GM19240 (cell line): ENCODE results near the gene SLC22A23.

Experiments used
- DNase-seq: peaks from one replicate; pipeline ENCODE4 v3.0.0; 2011; ENCODE audit warnings: low spot score; ENCODE audit not compliant: insufficient read length

The SLC22A23 gene

GRCh38 chr6:3422435-3423070 lies 34.3 kb downstream of the SLC22A23 start:
- DNase-seq: no peak

DNA sequence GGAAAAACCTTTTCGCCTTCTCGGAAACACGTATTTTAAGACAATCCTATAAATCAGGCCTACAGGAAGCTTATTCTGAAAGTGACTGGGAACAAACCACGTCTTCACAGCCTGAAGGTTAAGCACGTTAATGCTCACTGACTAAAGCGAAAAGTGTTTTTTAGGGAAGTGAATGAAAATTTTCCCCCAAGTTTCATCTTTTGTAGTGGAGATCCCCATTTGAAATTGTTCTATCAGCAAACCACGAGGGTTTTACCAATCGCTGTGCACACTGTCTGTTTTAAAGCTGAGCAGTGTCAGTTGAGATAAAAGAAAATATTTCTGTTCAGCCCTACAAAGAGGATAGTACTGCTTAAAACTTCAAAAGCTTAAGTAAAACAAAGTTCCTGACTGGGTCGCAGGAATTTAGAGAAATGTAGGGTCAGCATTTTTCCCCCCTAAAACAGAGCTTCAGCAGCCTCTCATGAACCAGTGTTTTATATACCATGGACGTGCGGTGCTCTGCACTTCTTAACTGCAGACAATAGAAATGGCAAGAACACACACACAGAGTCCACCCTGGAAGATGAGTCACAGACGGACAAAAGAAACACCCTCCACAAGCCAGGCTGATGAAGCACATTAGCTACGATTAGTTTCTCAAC lies 34.9 kb downstream of the SLC22A23 start:
- no peak for DNase-seq

DNA sequence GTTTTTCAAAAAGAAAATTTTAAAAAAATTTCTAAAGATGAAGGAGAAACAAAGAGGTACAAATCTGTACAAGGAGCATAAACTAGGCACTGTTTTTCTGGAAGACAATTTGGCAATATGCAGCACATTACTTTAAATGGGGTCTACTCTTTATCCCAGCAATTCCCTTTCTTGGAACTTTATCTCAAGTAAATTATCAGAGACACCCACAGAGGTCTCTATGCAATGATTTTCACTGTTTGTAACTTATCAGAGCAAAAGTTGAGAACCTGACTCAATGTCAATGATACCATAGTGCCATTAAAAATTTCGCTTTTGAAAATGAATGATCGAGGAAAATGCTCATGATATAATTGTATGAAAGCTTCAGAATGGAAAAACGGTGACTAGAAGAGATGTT lies 35.7 kb downstream of the SLC22A23 start:
- DNase-seq: no peak

DNA sequence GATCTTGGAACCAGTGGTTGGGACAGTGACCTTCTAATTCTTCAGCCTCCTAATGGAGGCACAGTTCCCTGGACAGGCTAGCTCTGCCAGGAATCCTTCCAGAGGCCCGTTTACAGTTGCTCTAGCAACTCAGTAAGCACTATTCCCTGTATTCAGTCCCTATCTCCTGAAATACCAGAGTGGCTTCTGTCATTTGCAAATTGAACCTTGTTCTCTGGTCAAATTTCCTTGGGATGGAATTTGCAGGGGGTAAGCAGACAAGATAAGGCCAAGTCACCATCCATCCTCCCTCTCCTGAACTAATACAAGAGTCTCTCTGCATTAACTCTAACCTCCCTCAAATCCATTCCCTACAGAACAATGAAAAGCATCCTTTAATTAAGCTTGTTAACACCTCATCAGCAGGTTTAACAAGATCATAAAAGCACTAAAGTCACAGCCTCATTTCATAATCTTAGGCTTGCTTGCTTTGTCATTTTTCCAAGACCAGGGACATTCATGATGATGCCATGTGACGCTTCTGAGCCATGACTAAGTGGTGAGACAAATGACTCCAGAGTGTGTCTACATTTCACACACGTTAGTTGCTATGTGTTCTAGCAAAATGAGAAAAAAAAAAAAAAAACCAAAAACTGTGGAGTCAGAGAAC lies 37.1 kb downstream of the SLC22A23 start:
- DNase-seq: no peak

DNA sequence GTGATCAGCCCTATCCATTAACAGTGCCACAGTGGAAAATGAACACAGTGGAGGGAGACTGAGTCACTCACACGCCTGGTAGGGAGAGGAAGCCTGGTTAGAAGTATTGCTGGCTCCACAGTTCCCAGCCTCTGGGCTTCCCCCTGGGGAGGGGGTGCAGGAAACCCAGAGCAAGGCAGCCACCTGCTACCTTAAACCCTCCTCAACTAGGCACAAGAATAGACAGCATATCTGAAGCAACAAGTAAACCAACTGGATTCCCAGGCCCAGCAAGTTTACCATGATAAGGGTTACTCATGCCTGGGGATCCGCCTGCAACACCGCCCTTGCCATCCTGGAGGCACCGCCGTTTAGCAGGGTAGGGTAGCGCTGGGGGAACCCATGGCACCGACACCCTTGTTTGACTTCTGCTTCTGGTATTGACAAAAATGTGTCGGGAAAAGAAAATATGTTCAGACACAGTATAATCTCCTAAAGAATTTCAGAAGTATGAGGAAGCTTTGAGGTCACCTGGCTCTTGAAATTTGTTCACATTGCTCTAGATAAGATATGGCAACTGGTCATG lies 38.3 kb downstream of the SLC22A23 start:
- DNase-seq: no peak

- no peak for DNase-seq
Measured at GRCh38 chr6:3417473-3417872, 39.4 kb downstream of the SLC22A23 start.

DNA sequence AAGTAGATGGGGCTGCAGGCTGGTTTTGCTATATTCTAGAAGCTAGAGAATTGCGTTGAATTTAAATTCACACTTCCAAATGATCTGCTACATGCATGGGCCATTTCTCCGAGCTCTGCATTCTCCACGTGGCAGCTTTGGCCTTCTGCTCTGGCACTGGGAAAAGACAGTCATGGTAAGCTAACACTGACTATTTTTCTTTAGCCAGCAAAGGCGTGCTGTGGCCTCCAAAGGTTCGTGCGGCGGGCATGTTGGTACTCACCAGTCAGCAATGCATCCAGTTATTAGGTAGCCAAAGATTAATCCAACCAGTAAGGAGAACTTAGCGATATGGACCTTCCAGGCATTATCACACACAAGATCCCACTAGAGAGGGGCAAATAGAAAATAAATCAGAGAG lies 41.4 kb downstream of the SLC22A23 start:
- DNase-seq: no peak

- no peak for DNase-seq
Measured at GRCh38 chr6:3415082-3415453, 41.8 kb downstream of the SLC22A23 start.

GRCh38 chr6:3414327-3415081 lies 42.3 kb downstream of the SLC22A23 start:
- DNase-seq: no peak

- DNase-seq: no peak
Measured at GRCh38 chr6:3413592-3413991, 43.3 kb downstream of the SLC22A23 start.

DNA sequence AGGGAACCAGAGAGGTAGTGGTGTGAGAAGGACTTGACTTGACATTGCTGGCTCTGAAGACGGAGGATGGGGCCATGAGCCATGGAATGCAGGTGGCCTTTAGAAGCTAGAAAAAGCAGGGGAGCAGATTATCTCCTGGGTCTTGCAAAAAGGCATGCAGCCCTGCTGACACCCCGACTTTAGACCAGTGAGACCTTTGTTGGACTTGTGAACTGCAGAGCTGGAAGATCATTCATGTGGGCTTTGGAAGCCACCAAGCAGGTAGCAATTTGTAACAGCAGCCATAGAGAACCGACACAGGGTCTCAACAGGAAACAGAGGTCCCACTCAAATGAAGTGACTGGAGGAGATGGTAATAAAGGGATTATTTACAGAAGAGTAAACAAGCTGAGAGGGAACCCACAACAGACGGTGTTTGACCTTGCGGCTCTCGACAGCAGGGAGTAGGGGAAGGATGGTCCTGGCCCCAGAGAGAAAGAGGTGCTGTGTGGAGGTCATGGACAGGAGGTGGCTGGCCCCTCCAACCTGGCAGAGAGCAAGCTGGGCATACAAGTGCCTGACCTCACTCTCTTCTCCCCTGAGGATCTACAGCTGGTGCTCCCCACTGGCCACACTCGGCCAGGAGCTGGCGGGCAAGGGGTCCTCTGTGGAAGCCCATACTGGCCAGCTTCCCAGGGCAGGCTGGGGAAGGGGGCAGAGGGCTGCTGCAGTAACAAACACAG lies 43.9 kb downstream of the SLC22A23 start:
- DNase-seq: no peak

DNA sequence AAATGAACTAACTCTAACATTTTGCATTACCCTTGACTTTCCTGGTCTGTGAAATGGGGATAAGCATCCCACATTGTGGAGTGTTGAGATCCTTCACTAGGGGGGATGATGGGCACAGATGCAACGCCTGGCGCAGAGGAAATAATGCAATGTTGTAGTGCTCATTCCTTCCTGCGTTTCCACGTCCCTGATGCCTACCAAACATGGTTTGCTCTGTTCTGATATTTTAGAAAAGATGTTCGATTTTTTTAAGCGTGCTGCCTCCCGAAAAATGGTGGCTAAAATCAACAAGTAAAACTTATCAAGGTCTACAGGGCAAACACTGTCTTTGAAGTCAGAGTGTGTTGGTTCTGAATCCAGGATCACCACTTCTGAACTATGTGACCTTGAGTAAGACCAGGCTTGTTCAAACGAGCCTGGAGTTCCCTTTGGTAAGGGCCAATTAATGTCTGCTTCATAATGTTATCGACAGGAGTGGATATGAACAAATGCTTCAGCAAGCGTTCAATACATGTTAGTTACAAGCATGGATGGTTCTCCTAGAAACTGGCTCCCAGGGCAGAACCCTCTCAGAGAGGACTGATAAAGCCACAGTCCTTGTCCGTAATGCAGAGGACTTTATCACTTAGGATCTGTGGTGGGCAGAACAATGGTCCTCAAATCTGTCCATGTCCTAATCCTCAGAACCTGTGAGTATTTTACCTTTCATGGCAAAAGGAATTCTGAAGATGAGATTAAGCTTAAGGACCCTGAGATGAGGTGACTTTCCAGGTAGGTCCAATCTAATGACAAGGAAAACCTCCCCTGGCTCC lies 44.7 kb downstream of the SLC22A23 start:
- DNase-seq: no peak

- DNase-seq: peak; percentile 13
Measured at GRCh38 chr6:3410385-3411360, 46.2 kb downstream of the SLC22A23 start.

DNA sequence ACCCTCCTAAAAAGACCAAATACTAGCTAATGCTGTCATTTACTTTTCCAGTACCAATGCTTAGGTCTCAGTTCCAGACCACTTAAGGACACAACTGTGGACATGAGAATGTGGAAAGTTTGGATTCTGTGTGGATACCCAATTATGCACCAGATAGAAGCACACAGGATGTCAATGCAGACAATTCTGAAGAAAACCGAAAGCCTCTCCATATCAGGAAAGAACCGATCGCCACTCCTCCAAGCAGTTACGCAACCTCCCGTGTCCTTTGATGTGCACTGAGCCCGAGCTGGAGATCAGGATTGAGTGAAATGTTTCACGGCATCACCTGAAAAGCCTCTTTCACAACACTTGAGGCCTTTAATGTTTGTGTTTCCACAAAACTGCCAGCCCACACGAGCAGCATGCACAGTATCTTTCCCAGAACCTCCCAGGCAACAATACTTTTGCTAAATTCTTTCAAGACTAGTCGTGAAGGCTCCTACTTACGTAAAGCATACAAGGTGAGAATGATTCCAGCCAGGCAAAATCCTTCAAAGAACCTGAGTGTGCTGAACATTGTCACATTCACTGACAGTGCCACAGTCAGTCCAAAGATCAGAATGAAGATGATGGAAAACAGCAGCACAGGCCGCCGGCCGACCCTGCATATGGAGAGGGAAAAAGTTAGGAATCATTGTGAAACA lies 47.0 kb downstream of the SLC22A23 start:
- no peak for DNase-seq

DNA sequence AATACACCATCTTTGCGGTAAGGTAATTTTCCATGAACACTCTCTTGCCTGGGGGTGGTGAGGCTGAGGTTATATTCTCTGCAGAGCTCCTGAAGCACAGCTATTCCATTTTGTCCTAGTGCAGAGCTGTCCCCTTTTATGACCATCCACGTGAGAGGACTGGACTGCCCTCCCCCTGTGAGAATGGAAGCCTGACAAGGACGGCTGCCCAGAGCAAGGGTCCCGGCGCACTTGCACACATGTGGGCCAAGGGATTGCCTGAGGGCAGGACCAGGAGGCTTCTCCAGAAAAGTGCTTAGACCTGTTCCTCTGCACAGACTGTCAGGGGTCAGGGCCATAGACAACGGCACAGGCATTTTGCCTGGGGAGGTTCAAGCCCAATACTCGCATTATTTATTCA lies 48.2 kb downstream of the SLC22A23 start:
- DNase-seq: no peak

DNA sequence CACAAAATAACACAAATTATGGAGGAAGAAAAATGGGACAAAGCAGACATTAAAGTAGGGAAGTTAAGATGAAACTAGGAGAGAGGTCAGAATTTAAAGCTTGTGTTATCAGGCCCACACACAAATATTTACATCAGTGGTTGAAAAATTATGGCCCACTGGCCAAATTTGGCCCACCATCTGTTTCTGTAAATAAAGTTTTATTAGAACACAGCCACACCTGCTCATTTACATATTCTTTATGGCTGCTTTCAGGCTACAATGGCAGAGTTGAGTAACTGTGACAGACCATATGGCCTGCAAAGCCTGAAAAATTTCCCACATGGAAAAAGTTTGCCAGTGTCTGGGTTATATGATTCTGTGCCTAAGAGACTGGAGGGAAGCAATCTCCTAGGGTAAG lies 49.0 kb downstream of the SLC22A23 start:
- DNase-seq: no peak

- DNase-seq: no peak
Measured at GRCh38 chr6:3406891-3407809, 49.7 kb downstream of the SLC22A23 start.
